HepG2 (cell line): Measurements from ENCODE around the gene ACOT6.

Experiments used
- CEBPB ChIP-seq: IDR thresholded peaks from 2 replicates; pipeline ENCODE4 v1.6.1; 2011; ENCODE audit warnings: low read depth, low read length, improper control_type of control experiment, borderline replicate concordance
- CTCF ChIP-seq: sonication (generic); formaldehyde crosslinking; IDR thresholded peaks from 2 replicates; pipeline ENCODE4 v1.5.0; 2020; ENCODE audit warnings: mild to moderate bottlenecking, missing genetic modification reagents, moderate library complexity
- ETV6 ChIP-seq: sonication (generic); formaldehyde crosslinking; conservative IDR thresholded peaks from 2 replicates; pipeline ENCODE4 v1.4.0; 2020; ENCODE audit warnings: missing genetic modification reagents
- FOXO1 ChIP-seq: sonication (generic); formaldehyde crosslinking; IDR thresholded peaks from 2 replicates; pipeline ENCODE4 v1.4.0; 2020; ENCODE audit warnings: missing genetic modification reagents
- NFIC ChIP-seq: IDR thresholded peaks from 2 replicates; pipeline ENCODE4 v1.6.1; 2012; ENCODE audit warnings: mild to moderate bottlenecking, low read length, inconsistent platforms
- SCMH1 ChIP-seq: sonication (generic); formaldehyde crosslinking; IDR thresholded peaks from 2 replicates; pipeline ENCODE4 v1.9.0; 2021; ENCODE audit warnings: missing genetic modification reagents, mild to moderate bottlenecking, borderline replicate concordance
- YY1 ChIP-seq: IDR thresholded peaks from 2 replicates; pipeline ENCODE4 v1.6.1; 2011; ENCODE audit warnings: low read length, low read depth, moderate library complexity, mild to moderate bottlenecking; ENCODE audit not compliant: insufficient read depth, insufficient replicate concordance
- ZBTB34 ChIP-seq: sonication (generic); formaldehyde crosslinking; IDR thresholded peaks from 2 replicates; pipeline ENCODE4 v1.8.0; 2022; ENCODE audit warnings: mild to moderate bottlenecking, missing genetic modification reagents
- ZBTB8A ChIP-seq: sonication (generic); formaldehyde crosslinking; IDR thresholded peaks from 2 replicates; pipeline ENCODE4 v1.4.0; 2020; ENCODE audit warnings: mild to moderate bottlenecking, low read depth, missing genetic modification reagents, borderline replicate concordance
- ZNF281 ChIP-seq: sonication (generic); formaldehyde crosslinking; IDR thresholded peaks from 2 replicates; pipeline ENCODE4 v1.4.0; 2020; ENCODE audit warnings: missing genetic modification reagents, borderline replicate concordance
- ZNF296 ChIP-seq: sonication (generic); formaldehyde crosslinking; conservative IDR thresholded peaks from 2 replicates; pipeline ENCODE4 v1.5.0; 2020; ENCODE audit warnings: mild to moderate bottlenecking, missing genetic modification reagents

GRCh38 chr14:73591690-73592449 lies 20.4 kb upstream of the ACOT6 start, which contains the start of gene ACOT4:
- no peak for TF ChIP-seq ZNF281
- no peak for TF ChIP-seq ZNF296 (CRISPR knock-in tag)
- no peak for TF ChIP-seq ETV6
- no peak for TF ChIP-seq YY1
- no peak for TF ChIP-seq FOXO1 (CRISPR knock-in tag)
- TF ChIP-seq ZBTB34 = no peak
- TF ChIP-seq CEBPB = no peak
- no peak for TF ChIP-seq ZBTB8A
- TF ChIP-seq CTCF = peak; percentile 29
- no peak for TF ChIP-seq NFIC
- TF ChIP-seq SCMH1 (CRISPR knock-in tag) = no peak
